ENCODE data around the gene GAL3ST3.
A peak's percentile ranks its signal among the peaks of the same experiment; 100 is the strongest.
"Not testable (repeated sequence)": the region's sequence is repeated elsewhere in the genome, so short reads cannot be mapped to it uniquely, and the experiment has no call there.

Gene GAL3ST3

GRCh38 chr11:66023186-66023440, 25.8 kb downstream of the GAL3ST3 start:
- not testable (repeated sequence) for H3K4me1 ChIP-seq (ENCODE audit: control insufficient read depth, low read depth, low read length); H3K9ac ChIP-seq (ENCODE audit: low read length); H3K27ac ChIP-seq (ENCODE audit: low read depth, low read length); H2BK120ac ChIP-seq (ENCODE audit: low read depth, low read length); H3K4me3 ChIP-seq (ENCODE audit: low read length); H3K79me1 ChIP-seq (ENCODE audit: low read length); H3K56ac ChIP-seq (ENCODE audit: low read length); H3K4ac ChIP-seq (ENCODE audit: low read depth, low read length); H3K79me2 ChIP-seq (ENCODE audit: control insufficient read depth, insufficient read depth, low read length); H2BK5ac ChIP-seq (ENCODE audit: low read length); H3K36me3 ChIP-seq (ENCODE audit: control insufficient read depth, insufficient read depth, low read length); H2AK5ac ChIP-seq (ENCODE audit: low read length); H3K18ac ChIP-seq (ENCODE audit: low read length); H3K23ac ChIP-seq (ENCODE audit: low read length); H2BK15ac ChIP-seq (replicated peaks; ENCODE audit: low read depth); H3K27me3 ChIP-seq (ENCODE audit: insufficient read depth, low read length, poor library complexity); DNase-seq; H4K5ac ChIP-seq (ENCODE audit: low read length); H3K4me2 ChIP-seq (ENCODE audit: low read length); H4K8ac ChIP-seq (ENCODE audit: low read depth, low read length)
- WGBS (ENCODE audit: extremely low coverage, insufficient coverage, low lambda C conversion rate): no CpG with 5 or more reads among the region's 5 CpGs

- Histone ChIP-seq H2BK15ac (replicated peaks; ENCODE audit: low read depth) (no peak overlapping the region), H3K9ac (ENCODE audit: low read length) (no peak overlapping the region), H3K4me2 (ENCODE audit: low read length) (no peak overlapping the region), H2BK120ac (ENCODE audit: low read depth, low read length) (no peak overlapping the region), H3K4ac (ENCODE audit: low read depth, low read length) (no peak overlapping the region), H3K36me3 (ENCODE audit: control insufficient read depth, insufficient read depth, low read length) (no peaks in the 10 kb centered on the region), H3K79me2 (ENCODE audit: control insufficient read depth, insufficient read depth, low read length) (no peaks in the 10 kb centered on the region), H3K4me3 (ENCODE audit: low read length) (no peak overlapping the region), H3K56ac (ENCODE audit: low read length) (peak overlapping the region; percentile 76), H3K4me1 (ENCODE audit: control insufficient read depth, low read depth, low read length) (no peaks in the 10 kb centered on the region), H2BK5ac (ENCODE audit: low read length) (no peak overlapping the region), H4K8ac (ENCODE audit: low read depth, low read length) (no peak overlapping the region), H2AK5ac (ENCODE audit: low read length) (no peak overlapping the region), H3K79me1 (ENCODE audit: low read length) (no peaks in the 10 kb centered on the region), H3K27me3 (ENCODE audit: insufficient read depth, low read length, poor library complexity) (no peaks in the 10 kb centered on the region), H3K27ac (ENCODE audit: low read depth, low read length) (no peak overlapping the region), H4K5ac (ENCODE audit: low read length) (no peak overlapping the region), H3K18ac (ENCODE audit: low read length) (no peak overlapping the region), H3K23ac (ENCODE audit: low read length) (no peak overlapping the region)
- no CpG with 5 or more reads among the region's 46 CpGs for WGBS (ENCODE audit: extremely low coverage, insufficient coverage, low lambda C conversion rate)
- peak; percentile 82 for DNase-seq
These were observed 26.4 kb downstream of the GAL3ST3 start for GRCh38 chr11:66022401-66023185.

- no peak overlapping the region for H3K27ac ChIP-seq (ENCODE audit: low read depth, low read length)
- no peaks in the 10 kb centered on the region for H3K79me1 ChIP-seq (ENCODE audit: low read length)
- H2BK5ac ChIP-seq (ENCODE audit: low read length): no peak overlapping the region
- no peak overlapping the region for H2AK5ac ChIP-seq (ENCODE audit: low read length)
- H3K9ac ChIP-seq (ENCODE audit: low read length): no peak overlapping the region
- no peak overlapping the region for H3K4me2 ChIP-seq (ENCODE audit: low read length)
- H3K56ac ChIP-seq (ENCODE audit: low read length): no peak overlapping the region
- H3K4me3 ChIP-seq (ENCODE audit: low read length): no peak overlapping the region
- no peak overlapping the region for H3K18ac ChIP-seq (ENCODE audit: low read length)
- H3K27me3 ChIP-seq (ENCODE audit: insufficient read depth, low read length, poor library complexity): no peaks in the 10 kb centered on the region
- no peak overlapping the region for H3K23ac ChIP-seq (ENCODE audit: low read length)
- no peaks in the 10 kb centered on the region for H3K79me2 ChIP-seq (ENCODE audit: control insufficient read depth, insufficient read depth, low read length)
- H3K36me3 ChIP-seq (ENCODE audit: control insufficient read depth, insufficient read depth, low read length): no peaks in the 10 kb centered on the region
- H2BK15ac ChIP-seq (replicated peaks; ENCODE audit: low read depth): no peak overlapping the region
- H2BK120ac ChIP-seq (ENCODE audit: low read depth, low read length): no peak overlapping the region
- no CpG with 5 or more reads among the region's 25 CpGs for WGBS (ENCODE audit: extremely low coverage, insufficient coverage, low lambda C conversion rate)
- no peak overlapping the region for H4K5ac ChIP-seq (ENCODE audit: low read length)
- no peak overlapping the region for H3K4ac ChIP-seq (ENCODE audit: low read depth, low read length)
- DNase-seq: no peak
- H3K4me1 ChIP-seq (ENCODE audit: control insufficient read depth, low read depth, low read length): no peaks in the 10 kb centered on the region
- H4K8ac ChIP-seq (ENCODE audit: low read depth, low read length): no peak overlapping the region
These were observed 28.2 kb downstream of the GAL3ST3 start for GRCh38 chr11:66020618-66021357.

DNA sequence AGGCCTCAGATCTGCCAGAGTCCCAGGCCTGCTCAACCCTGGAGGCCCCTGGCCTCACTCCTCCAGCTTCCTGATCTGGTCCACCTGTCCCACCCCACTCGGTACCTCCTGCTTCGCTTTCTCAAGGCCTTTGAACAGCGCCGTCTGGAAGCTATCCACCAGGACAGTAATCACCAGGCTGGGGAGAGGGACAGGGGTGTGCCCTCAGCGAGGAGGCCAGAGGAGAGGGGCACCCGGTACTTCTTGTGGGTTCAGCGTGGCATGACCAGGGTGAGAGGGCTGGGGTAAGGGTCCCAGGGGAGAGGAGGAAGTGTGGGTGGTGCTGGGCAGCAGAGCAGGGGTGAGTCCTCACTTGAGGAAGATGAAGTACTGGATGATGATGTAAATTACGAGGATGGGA, 28.7 kb downstream of the GAL3ST3 start:
- H3K27me3 ChIP-seq (ENCODE audit: insufficient read depth, low read length, poor library complexity): no peaks in the 10 kb centered on the region
- no peak overlapping the region for H2BK5ac ChIP-seq (ENCODE audit: low read length)
- no peak overlapping the region for H3K18ac ChIP-seq (ENCODE audit: low read length)
- no peaks in the 10 kb centered on the region for H3K36me3 ChIP-seq (ENCODE audit: control insufficient read depth, insufficient read depth, low read length)
- no peak overlapping the region for H2BK120ac ChIP-seq (ENCODE audit: low read depth, low read length)
- no peak overlapping the region for H2AK5ac ChIP-seq (ENCODE audit: low read length)
- H3K4me1 ChIP-seq (ENCODE audit: control insufficient read depth, low read depth, low read length): no peaks in the 10 kb centered on the region
- no peak overlapping the region for H3K4ac ChIP-seq (ENCODE audit: low read depth, low read length)
- no peak overlapping the region for H3K56ac ChIP-seq (ENCODE audit: low read length)
- H3K79me2 ChIP-seq (ENCODE audit: control insufficient read depth, insufficient read depth, low read length): no peaks in the 10 kb centered on the region
- H2BK15ac ChIP-seq (replicated peaks; ENCODE audit: low read depth): no peak overlapping the region
- no peak overlapping the region for H4K5ac ChIP-seq (ENCODE audit: low read length)
- H3K27ac ChIP-seq (ENCODE audit: low read depth, low read length): no peak overlapping the region
- H4K8ac ChIP-seq (ENCODE audit: low read depth, low read length): no peak overlapping the region
- no peak overlapping the region for H3K23ac ChIP-seq (ENCODE audit: low read length)
- no peaks in the 10 kb centered on the region for H3K79me1 ChIP-seq (ENCODE audit: low read length)
- H3K4me2 ChIP-seq (ENCODE audit: low read length): no peak overlapping the region
- H3K9ac ChIP-seq (ENCODE audit: low read length): no peak overlapping the region
- no peak for DNase-seq
- H3K4me3 ChIP-seq (ENCODE audit: low read length): no peak overlapping the region
- WGBS (ENCODE audit: extremely low coverage, insufficient coverage, low lambda C conversion rate): no CpG with 5 or more reads among the region's 8 CpGs

- Histone ChIP-seq H3K4me2 (ENCODE audit: low read length) (no peak overlapping the region), H3K27me3 (ENCODE audit: insufficient read depth, low read length, poor library complexity) (no peaks in the 10 kb centered on the region), H3K4me1 (ENCODE audit: control insufficient read depth, low read depth, low read length) (no peaks in the 10 kb centered on the region), H3K4ac (ENCODE audit: low read depth, low read length) (no peak overlapping the region), H2BK15ac (replicated peaks; ENCODE audit: low read depth) (no peak overlapping the region), H2AK5ac (ENCODE audit: low read length) (no peak overlapping the region), H3K79me2 (ENCODE audit: control insufficient read depth, insufficient read depth, low read length) (no peaks in the 10 kb centered on the region), H3K18ac (ENCODE audit: low read length) (no peak overlapping the region), H3K56ac (ENCODE audit: low read length) (no peak overlapping the region), H3K9ac (ENCODE audit: low read length) (no peak overlapping the region), H2BK5ac (ENCODE audit: low read length) (no peak overlapping the region), H2BK120ac (ENCODE audit: low read depth, low read length) (no peak overlapping the region), H3K79me1 (ENCODE audit: low read length) (no peaks in the 10 kb centered on the region), H4K5ac (ENCODE audit: low read length) (no peak overlapping the region), H4K8ac (ENCODE audit: low read depth, low read length) (no peak overlapping the region), H3K23ac (ENCODE audit: low read length) (no peak overlapping the region), H3K36me3 (ENCODE audit: control insufficient read depth, insufficient read depth, low read length) (no peaks in the 10 kb centered on the region), H3K27ac (ENCODE audit: low read depth, low read length) (no peak overlapping the region), H3K4me3 (ENCODE audit: low read length) (no peak overlapping the region)
- no CpG with 5 or more reads among the region's 4 CpGs for WGBS (ENCODE audit: extremely low coverage, insufficient coverage, low lambda C conversion rate)
- DNase-seq: no peak
These were observed 31.6 kb downstream of the GAL3ST3 start for GRCh38 chr11:66017321-66017720.
